Fibroblast of lung (primary cell): Measurements from ENCODE around the gene TUBGCP6. TPM values are rescaled to one million over a fixed set of nuclear protein-coding genes. Genes with fewer than 3 reads are reported as not detected.

ENCODE experiments used
- DNase-seq, 2 donors: peaks; one replicate each; pipeline versions ENCODE4 v3.0.0 to v3.0.0-alpha.2; 2010; ENCODE audit warnings: low read depth in 2 of 2
- H2AFZ ChIP-seq: 2 replicates; pipeline ENCODE4 v1.5.1; 2012; ENCODE audit warnings: low read length, control low read depth, inconsistent platforms
- H3K27ac ChIP-seq: 2 replicates; pipeline ENCODE4 v1.5.1; 2011; ENCODE audit warnings: low read length, control low read depth; ENCODE audit not compliant: insufficient read depth
- H3K27me3 ChIP-seq: 2 replicates; pipeline ENCODE4 v1.5.1; 2011; ENCODE audit warnings: mild to moderate bottlenecking, low read length; ENCODE audit not compliant: control insufficient read depth, insufficient read depth
- H3K36me3 ChIP-seq: 2 replicates; pipeline ENCODE4 v1.5.1; 2011; ENCODE audit warnings: low read length; ENCODE audit not compliant: control insufficient read depth, insufficient read depth
- H3K4me1 ChIP-seq: 2 replicates; pipeline ENCODE4 v1.5.1; 2011; ENCODE audit warnings: low read length; ENCODE audit not compliant: control insufficient read depth, insufficient read depth; ENCODE audit errors: extremely low read depth
- H3K4me2 ChIP-seq: 2 replicates; pipeline ENCODE4 v1.5.1; 2011; ENCODE audit warnings: low read length, control low read depth; ENCODE audit not compliant: insufficient read depth; ENCODE audit errors: extremely low read depth
- H3K4me3 ChIP-seq, 4 experiments: fragments of 200-600 bp in 1 of 4; sonication (generic) in 1 of 4; replicated peaks in 1 of 4; 2 replicates each; pipeline ENCODE4 v1.5.1; 2011 to 2016; ENCODE audit warnings: low read length in 4 of 4, low read depth in 3 of 4, mild to moderate bottlenecking in 3 of 4, control low read depth in 2 of 4, inconsistent platforms in 1 of 4, mixed read lengths in 1 of 4; ENCODE audit not compliant: insufficient read depth in 1 of 4; ENCODE audit errors: control extremely low read depth in 1 of 4
- H3K79me2 ChIP-seq: 2 replicates; pipeline ENCODE4 v1.5.1; 2012; ENCODE audit warnings: mild to moderate bottlenecking, low read length, inconsistent platforms; ENCODE audit not compliant: control insufficient read depth, insufficient read depth
- H3K9ac ChIP-seq: 2 replicates; pipeline ENCODE4 v1.5.1; 2011; ENCODE audit warnings: mild to moderate bottlenecking, low read length, control low read depth; ENCODE audit not compliant: insufficient read depth
- H3K9me3 ChIP-seq: 2 replicates; pipeline ENCODE4 v1.5.1; 2012; ENCODE audit warnings: low read depth, low read length; ENCODE audit not compliant: control insufficient read depth, insufficient read depth
- H4K20me1 ChIP-seq: 2 replicates; pipeline ENCODE4 v1.5.1; 2011; ENCODE audit warnings: low read length; ENCODE audit not compliant: control insufficient read depth, insufficient read depth; ENCODE audit errors: extremely low read depth
- CTCF ChIP-seq, 2 donors: IDR thresholded peaks in 1 of 2; conservative IDR thresholded peaks in 1 of 2; 1 replicate in 1 of 2; 2 replicates in 1 of 2; pipeline ENCODE4 v1.5.1; 2011 to 2012; ENCODE audit warnings: low read length in 2 of 2, control low read depth in 1 of 2, inconsistent platforms in 1 of 2, low read depth in 1 of 2, mild to moderate bottlenecking in 1 of 2
- EZH2 ChIP-seq: IDR thresholded peaks from 2 replicates; pipeline ENCODE4 v1.5.1; 2012; ENCODE audit warnings: low read length, control low read depth, mild to moderate bottlenecking; ENCODE audit errors: missing control alignments
- polyA plus RNA-seq, 2 donors: library from polyadenylated mRNA; depleted of rRNA in 1 of 2; stranded (reverse) in 1 of 2; unstranded in 1 of 2; fragments of >200 nt; gene quantifications; 2 replicates each; pipeline ENCODE4 v1.2.1, GENCODE V29; 2011 to 2012; ENCODE audit warnings: missing spikeins in 1 of 2
- total RNA-seq: library from RNA; depleted of rRNA; stranded (reverse); fragments of >200 nt; gene quantifications from 2 replicates; pipeline ENCODE4 v1.2.1, GENCODE V29; 2014

TUBGCP6 gene
- total and polyA plus RNA-seq, 2 donors (not counting 1 experiment from before 2014, with no cell fraction given): 6.7 to 23.8 TPM

GRCh38 chr22:50260434-50260800 lies 15.6 kb upstream of the TUBGCP6 start:
- Histone ChIP-seq H3K27me3 (no peaks in the 10 kb centered on the region), H2AFZ (peak overlapping the region; percentile 46), H4K20me1 (no peaks in the 10 kb centered on the region), H3K4me1 (peaks cover 6% of the 10 kb centered on the region), H3K79me2 (peaks cover 8% of the 10 kb centered on the region), H3K36me3 (peaks cover 12% of the 10 kb centered on the region), H3K4me3 (peak overlapping the region; percentile 62 to 73 (median 70)), H3K27ac (peak overlapping the region; percentile 54), H3K9ac (peak overlapping the region; percentile 72), H3K4me2 (peak overlapping the region; percentile 81), H3K9me3 (no peaks in the 10 kb centered on the region)
- TF ChIP-seq EZH2: no peak
- TF ChIP-seq CTCF (conservative IDR thresholded peaks at IDR 0.05 in 1 of 2, IDR thresholded peaks at IDR 0.05 in 1 of 2; ENCODE audit: low read depth in 1 of 2, low read length in 2 of 2): no peak
- peak in 1 of 2 donors; percentile 27 for DNase-seq

GRCh38 chr22:50259302-50259701 lies 14.5 kb upstream of the TUBGCP6 start:
- Histone ChIP-seq H3K4me1 (peaks cover 6% of the 10 kb centered on the region), H3K9me3 (no peaks in the 10 kb centered on the region), H3K36me3 (peaks cover 16% of the 10 kb centered on the region), H4K20me1 (no peaks in the 10 kb centered on the region), H3K4me3 (no peak overlapping the region), H2AFZ (no peak overlapping the region), H3K27ac (no peak overlapping the region), H3K27me3 (no peaks in the 10 kb centered on the region), H3K4me2 (no peak overlapping the region), H3K9ac (peak overlapping the region; percentile 7), H3K79me2 (peaks cover 8% of the 10 kb centered on the region)
- no peak for DNase-seq
- TF ChIP-seq CTCF (conservative IDR thresholded peaks at IDR 0.05 in 1 of 2, IDR thresholded peaks at IDR 0.05 in 1 of 2; ENCODE audit: low read depth in 1 of 2, low read length in 2 of 2) (no peak), EZH2 (no peak)

DNA sequence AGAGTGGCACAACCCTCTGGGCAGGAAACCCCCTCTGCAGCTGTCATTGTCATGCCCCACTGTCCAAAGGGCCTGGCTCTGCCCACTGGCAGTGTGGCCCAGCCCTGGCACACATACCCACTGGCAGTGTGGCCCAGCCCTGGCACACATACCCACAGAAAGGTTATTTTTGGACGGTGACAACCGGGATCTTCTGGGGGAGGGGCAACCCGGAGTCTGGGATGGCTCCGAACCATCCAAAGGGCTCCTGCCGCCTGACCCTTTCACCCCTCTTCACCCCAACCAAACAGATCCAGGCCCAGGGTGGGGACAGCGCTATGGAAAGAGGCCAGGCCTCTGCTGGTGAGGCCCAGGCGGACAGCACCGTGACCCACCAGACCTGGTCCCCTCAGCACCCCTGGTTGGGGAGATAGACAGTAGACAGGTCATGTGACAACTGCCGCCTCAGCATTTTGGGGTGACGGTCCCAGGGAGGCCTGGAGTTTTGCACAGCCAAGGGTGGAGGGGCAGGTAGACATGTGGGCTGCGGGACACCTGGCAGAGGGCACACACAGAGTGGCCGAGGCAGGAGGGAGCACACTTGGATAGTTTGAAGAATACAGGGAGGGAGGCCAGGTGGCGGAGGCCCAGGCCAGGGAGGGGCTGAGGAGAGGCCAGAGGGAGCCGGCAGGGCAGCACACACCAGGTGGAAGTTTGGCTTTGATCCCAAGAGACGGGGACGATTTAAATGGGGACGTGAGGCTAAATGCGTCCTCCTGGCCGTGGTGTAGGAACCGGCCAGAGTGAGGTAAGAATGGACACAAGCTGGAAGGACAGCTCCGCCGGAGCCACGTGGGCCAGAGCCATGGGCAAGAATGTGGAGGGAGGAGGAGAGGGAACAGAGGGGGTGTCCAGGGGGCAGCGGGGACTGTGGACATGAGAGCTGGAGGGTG lies 13.8 kb upstream of the TUBGCP6 start:
- no peak overlapping the region for H3K4me3 ChIP-seq
- H2AFZ ChIP-seq: no peak overlapping the region
- H3K27ac ChIP-seq: no peak overlapping the region
- H3K4me1 ChIP-seq: peaks cover 6% of the 10 kb centered on the region
- H3K27me3 ChIP-seq: no peaks in the 10 kb centered on the region
- peaks cover 8% of the 10 kb centered on the region for H3K79me2 ChIP-seq
- no peak for TF ChIP-seq EZH2
- TF ChIP-seq CTCF (conservative IDR thresholded peaks at IDR 0.05 in 1 of 2, IDR thresholded peaks at IDR 0.05 in 1 of 2; ENCODE audit: low read depth in 1 of 2, low read length in 2 of 2): no peak
- H3K36me3 ChIP-seq: peaks cover 16% of the 10 kb centered on the region
- H3K4me2 ChIP-seq: no peak overlapping the region
- H3K9me3 ChIP-seq: no peaks in the 10 kb centered on the region
- DNase-seq: no peak
- no peak overlapping the region for H3K9ac ChIP-seq
- no peaks in the 10 kb centered on the region for H4K20me1 ChIP-seq
